HCT116 (cell line): ENCODE data around the gene TCEA2. TPM values are rescaled to one million over a fixed set of nuclear protein-coding genes. Genes with fewer than 3 reads are reported as not detected.

Source experiments
- ATAC-seq: fragments of 200-7000 bp; cut with Tn5 transposase; 2 replicates; pipeline ENCODE4 v1.9.1; 2020; ENCODE audit warnings: mild to moderate bottlenecking, moderate library complexity
- BruUV-seq: library from RNA; stranded (reverse); fragments of 400-500 nt; replicated peaks from 2 replicates; lab custom pipeline; 2021; lab: Mats Ljungman, UMichigan
- CTCF ChIA-PET: fragments of 300-600 bp; sonication (Branson Sonifier 250); formaldehyde crosslinking; loops from one replicate; lab custom pipeline; 2021; ENCODE audit warnings: antibody characterized with exemption; lab: Charles Lee
- POLR2A ChIA-PET: fragments of 300-600, 350-600 bp; sonication (Branson Sonifier 250); formaldehyde crosslinking; loops from one replicate; lab custom pipeline; 2021; ENCODE audit warnings: antibody characterized with exemption; lab: Charles Lee
- RAD21 ChIA-PET, 2 experiments: fragments of 300-600 bp; sonication (Branson Sonifier 250); formaldehyde crosslinking; loops; one replicate each; lab custom pipeline; 2023; ENCODE audit warnings: low total read pairs in 2 of 2; ENCODE audit not compliant: uncharacterized antibody in 2 of 2, unreplicated experiment in 2 of 2, low non-redundant PET in 1 of 2; lab: Charles Lee
- DNase-seq: peaks from one replicate; pipeline ENCODE4 v3.0.0-alpha.2; 2010; ENCODE audit warnings: low read depth, low spot score
- H2AFZ ChIP-seq: fragments of 200-600 bp; shearing (Covaris generic), sonication (generic); 2 replicates; pipeline ENCODE4 v1.6.1; 2017; ENCODE audit warnings: low read depth, mixed run types, mixed read lengths, antibody characterized with exemption, low read length; ENCODE audit not compliant: poor library complexity, severe bottlenecking
- H3K27ac ChIP-seq: 2 replicates; pipeline ENCODE4 v1.5.1; 2012; ENCODE audit warnings: low read depth, low read length
- H3K27me3 ChIP-seq: fragments of 200-600 bp; sonication (generic); 2 replicates; pipeline ENCODE4 v1.6.1; 2016; ENCODE audit warnings: mixed run types, low read length, mixed read lengths; ENCODE audit not compliant: insufficient read depth
- H3K36me3 ChIP-seq, 2 experiments: fragments of 200-500 bp in 1 of 2; fragments of 200-600 bp in 1 of 2; sonication (Bioruptor generic) in 1 of 2; sonication (generic) in 1 of 2; 2 replicates each; pipeline versions ENCODE4 v1.5.1 to v1.6.1; 2014 to 2016; ENCODE audit warnings: low read length in 2 of 2, inconsistent platforms in 1 of 2, mixed read lengths in 1 of 2, mixed run types in 1 of 2; ENCODE audit not compliant: insufficient read depth in 2 of 2, control insufficient read depth in 1 of 2
- H3K4me1 ChIP-seq, 2 experiments: fragments of 200-600 bp in 1 of 2; sonication (generic) in 1 of 2; 2 replicates each; pipeline versions ENCODE4 v1.5.1 to v1.6.1; 2012 to 2017; ENCODE audit warnings: low read length in 2 of 2, inconsistent platforms in 1 of 2, mild to moderate bottlenecking in 1 of 2, mixed read lengths in 1 of 2, mixed run types in 1 of 2, moderate library complexity in 1 of 2; ENCODE audit not compliant: insufficient read depth in 2 of 2, control insufficient read depth in 1 of 2
- H3K4me2 ChIP-seq: fragments of 200-600 bp; sonication (generic); 2 replicates; pipeline ENCODE4 v1.6.1; 2017; ENCODE audit warnings: mixed run types, low read length, mixed read lengths
- H3K4me3 ChIP-seq, 2 experiments: fragments of 200-600 bp in 1 of 2; sonication (generic) in 1 of 2; replicated peaks in 1 of 2; 2 replicates each; pipeline ENCODE4 v1.5.1; 2011 to 2016; ENCODE audit warnings: low read length in 2 of 2, control low read depth in 1 of 2, low read depth in 1 of 2, mild to moderate bottlenecking in 1 of 2, mixed read lengths in 1 of 2, mixed run types in 1 of 2
- H3K79me2 ChIP-seq: fragments of 200-600 bp; sonication (generic); 2 replicates; pipeline ENCODE4 v1.6.1; 2017; ENCODE audit warnings: mild to moderate bottlenecking, mixed run types, low read length, moderate library complexity, mixed read lengths; ENCODE audit not compliant: insufficient read depth
- H3K9ac ChIP-seq: fragments of 200-600 bp; sonication (generic); 2 replicates; pipeline ENCODE4 v1.6.1; 2016; ENCODE audit warnings: low read length, mixed read lengths
- H3K9me2 ChIP-seq: fragments of 200-600 bp; sonication (generic), shearing (Covaris generic); 2 replicates; pipeline ENCODE4 v1.6.1; 2017; ENCODE audit warnings: mixed run types, mild to moderate bottlenecking, moderate library complexity; ENCODE audit not compliant: insufficient read depth
- H3K9me3 ChIP-seq, 2 experiments: fragments of 200-500 bp in 1 of 2; fragments of 200-600 bp in 1 of 2; sonication (Bioruptor generic) in 1 of 2; sonication (generic) in 1 of 2; 2 replicates each; pipeline ENCODE4 v1.6.1; 2014 to 2017; ENCODE audit warnings: low read length in 2 of 2, mixed read lengths in 2 of 2, inconsistent platforms in 1 of 2, low read depth in 1 of 2, mild to moderate bottlenecking in 1 of 2, mixed run types in 1 of 2, moderate library complexity in 1 of 2; ENCODE audit not compliant: control insufficient read depth in 1 of 2, insufficient read depth in 1 of 2
- H4K20me1 ChIP-seq: fragments of 200-600 bp; sonication (generic), shearing (Covaris generic); 2 replicates; pipeline ENCODE4 v1.6.1; 2017; ENCODE audit warnings: mixed run types, mild to moderate bottlenecking, moderate library complexity; ENCODE audit not compliant: insufficient read depth
- CBX3 ChIP-seq: IDR thresholded peaks from 2 replicates; pipeline ENCODE4 v1.6.1; 2012; ENCODE audit warnings: low read depth
- CEBPB ChIP-seq: IDR thresholded peaks from 2 replicates; pipeline ENCODE4 v1.6.1; 2012; ENCODE audit warnings: low read depth
- CTCF ChIP-seq, 3 experiments: fragments of 200-600 bp in 1 of 3; sonication (generic) in 1 of 3; IDR thresholded peaks in 2 of 3; conservative IDR thresholded peaks in 1 of 3; 2 replicates each; pipeline ENCODE4 v1.5.1; 2012 to 2017; ENCODE audit warnings: low read depth in 2 of 3, low read length in 2 of 3, antibody characterized with exemption in 1 of 3, borderline replicate concordance in 1 of 3, control low read depth in 1 of 3, mild to moderate bottlenecking in 1 of 3, mixed read lengths in 1 of 3, mixed run types in 1 of 3, moderate library complexity in 1 of 3; ENCODE audit not compliant: insufficient read depth in 1 of 3
- EGR1 ChIP-seq: IDR thresholded peaks from 2 replicates; pipeline ENCODE4 v1.6.1; 2012; ENCODE audit warnings: low read depth
- ELF1 ChIP-seq: IDR thresholded peaks from 2 replicates; pipeline ENCODE4 v1.6.1; 2012; ENCODE audit warnings: low read depth, borderline replicate concordance
- EZH2 ChIP-seq: fragments of 200-600 bp; sonication (generic); IDR thresholded peaks from 2 replicates; pipeline ENCODE4 v1.6.1; 2017; ENCODE audit warnings: antibody characterized with exemption, mixed run types
- EZH2phosphoT487 ChIP-seq: fragments of 200-600 bp; IDR thresholded peaks from 2 replicates; pipeline ENCODE4 v1.6.1; 2018; ENCODE audit warnings: antibody characterized with exemption, borderline replicate concordance
- POLR2A ChIP-seq: IDR thresholded peaks from 2 replicates; pipeline ENCODE4 v1.7.0; 2011; ENCODE audit warnings: borderline replicate concordance; ENCODE audit not compliant: insufficient read depth, insufficient read length; ENCODE audit errors: extremely low read depth
- POLR2AphosphoS5 ChIP-seq: IDR thresholded peaks from 2 replicates; pipeline ENCODE4 v1.6.1; 2011; ENCODE audit warnings: mild to moderate bottlenecking, low read depth, low read length, moderate library complexity
- RAD21 ChIP-seq: IDR thresholded peaks from 2 replicates; pipeline ENCODE4 v1.6.1; 2012; ENCODE audit warnings: low read depth, mild to moderate bottlenecking
- REST ChIP-seq: IDR thresholded peaks from 2 replicates; pipeline ENCODE4 v1.6.1; 2012; ENCODE audit warnings: low read depth
- SIN3A ChIP-seq: IDR thresholded peaks from 2 replicates; pipeline ENCODE4 v1.6.1; 2012; ENCODE audit warnings: low read depth
- SRF ChIP-seq: IDR thresholded peaks from 2 replicates; pipeline ENCODE4 v1.6.1; 2012; ENCODE audit warnings: low read depth
- TCF7L2 ChIP-seq: IDR thresholded peaks from 2 replicates; pipeline ENCODE4 v1.7.0; 2011; ENCODE audit warnings: borderline replicate concordance, inconsistent platforms; ENCODE audit not compliant: insufficient read depth, insufficient read length; ENCODE audit errors: extremely low read depth
- YY1 ChIP-seq: IDR thresholded peaks from 2 replicates; pipeline ENCODE4 v1.6.1; 2011; ENCODE audit warnings: low read length, low read depth, moderate library complexity, mild to moderate bottlenecking; ENCODE audit not compliant: insufficient replicate concordance; ENCODE audit errors: extremely low read depth
- ZFX ChIP-seq: fragments of 450-650 bp; IDR thresholded peaks from 2 replicates; pipeline ENCODE4 v1.6.1; 2017
- ZNF274 ChIP-seq: fragments of 200-500 bp; sonication (Bioruptor generic); IDR thresholded peaks from 2 replicates; pipeline ENCODE4 v1.6.1; 2014; ENCODE audit warnings: mild to moderate bottlenecking, low read depth, low read length, inconsistent platforms
- intact Hi-C: fragments of 100-400 bp; cut with micrococcal nuclease; formaldehyde crosslinking; loops from 2 replicates; pipeline ENCODE4 v1.10.0; 2022
- total RNA-seq: library from RNA; stranded (reverse); gene quantifications from one replicate; pipeline ENCODE4 v1.2.1, GENCODE V29; 2021; ENCODE audit not compliant: unreplicated experiment
- TF ChIP-seq, protein P1 (sequence below): IDR thresholded peaks from 2 replicates; pipeline ENCODE4 v1.6.1; 2012
- TF ChIP-seq, protein P2 (sequence below): IDR thresholded peaks from 2 replicates; pipeline ENCODE4 v1.6.1; 2012
- TF ChIP-seq, protein P3 (sequence below): IDR thresholded peaks from 2 replicates; pipeline ENCODE4 v1.6.1; 2011; ENCODE audit warnings: mild to moderate bottlenecking, low read length, moderate library complexity; ENCODE audit not compliant: insufficient replicate concordance; ENCODE audit errors: extremely low read depth

Gene TCEA2
- total RNA-seq, 1 experiment from 2014 or later: 29.7 TPM

DNA sequence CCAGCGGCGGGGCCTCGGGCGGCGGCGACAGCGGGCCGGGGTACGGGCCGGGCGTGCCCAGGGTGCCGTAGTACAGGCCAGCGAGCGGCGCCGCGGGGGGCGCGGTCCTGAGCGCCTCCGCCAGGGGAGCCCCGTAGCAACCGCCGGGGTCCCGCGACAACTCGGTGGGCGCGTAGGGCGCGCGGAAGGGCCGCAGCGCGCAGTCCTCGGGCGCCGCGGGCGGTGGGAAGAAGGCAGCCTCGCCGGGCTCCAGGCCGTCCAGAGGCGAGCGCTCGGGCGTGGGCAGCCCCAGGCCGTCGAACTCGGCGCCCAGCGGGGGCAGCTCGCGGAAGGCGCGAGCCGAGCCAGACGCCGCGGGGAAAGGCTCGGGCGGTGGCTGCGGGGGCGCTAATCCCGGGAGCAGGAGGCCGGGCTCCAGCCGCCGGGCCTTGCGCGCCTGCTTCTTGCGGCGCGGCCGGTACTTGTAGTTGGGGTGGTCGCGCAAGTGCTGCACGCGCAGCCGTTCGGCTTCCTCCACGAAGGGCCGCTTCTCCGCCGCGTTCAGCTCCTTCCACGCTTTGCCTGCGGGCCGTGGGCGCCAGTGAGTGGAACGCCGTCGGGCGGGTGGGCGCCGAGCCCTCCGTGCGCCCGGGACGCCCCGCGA, 14.5 kb upstream of the TCEA2 start:
- CTCF ChIA-PET: no interaction called here
- Histone ChIP-seq H4K20me1 (no peaks in the 10 kb centered on the region), H3K4me3 (no peak overlapping the region), H3K4me1 (peaks cover 27 to 34% of the 10 kb centered on the region in 2 experiments), H2AFZ (no peak overlapping the region), H3K36me3 (no peaks in the 10 kb centered on the region), H3K9ac (no peak overlapping the region), H3K9me3 (no peaks in the 10 kb centered on the region), H3K4me2 (no peak overlapping the region), H3K27me3 (no peaks in the 10 kb centered on the region), H3K79me2 (no peaks in the 10 kb centered on the region), H3K27ac (no peak overlapping the region), H3K9me2 (no peaks in the 10 kb centered on the region)
- POLR2A ChIA-PET: no interaction called here
- TF ChIP-seq CTCF (IDR thresholded peaks at IDR 0.05 in 2 of 3, conservative IDR thresholded peaks at IDR 0.05 in 1 of 3; ENCODE audit: borderline replicate concordance in 1 of 3, insufficient read depth in 1 of 3, low read depth in 2 of 3, low read length in 2 of 3) (no peak), CEBPB (no peak), TCF7L2 (no peak), POLR2AphosphoS5 (no peak), ELF1 (no peak), EZH2phosphoT487 (no peak), REST (no peak), ZNF274 (no peak), YY1 (no peak), CBX3 (no peak), EGR1 (no peak), SRF (no peak), RAD21 (no peak), ZFX (no peak), SIN3A (no peak), EZH2 (no peak), POLR2A (no peak)
- TF ChIP-seq, protein P1, sequence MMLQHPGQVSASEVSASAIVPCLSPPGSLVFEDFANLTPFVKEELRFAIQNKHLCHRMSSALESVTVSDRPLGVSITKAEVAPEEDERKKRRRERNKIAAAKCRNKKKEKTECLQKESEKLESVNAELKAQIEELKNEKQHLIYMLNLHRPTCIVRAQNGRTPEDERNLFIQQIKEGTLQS: no peak
- TF ChIP-seq, protein P2, sequence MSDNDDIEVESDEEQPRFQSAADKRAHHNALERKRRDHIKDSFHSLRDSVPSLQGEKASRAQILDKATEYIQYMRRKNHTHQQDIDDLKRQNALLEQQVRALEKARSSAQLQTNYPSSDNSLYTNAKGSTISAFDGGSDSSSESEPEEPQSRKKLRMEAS: no peak
- TF ChIP-seq, protein P3, sequence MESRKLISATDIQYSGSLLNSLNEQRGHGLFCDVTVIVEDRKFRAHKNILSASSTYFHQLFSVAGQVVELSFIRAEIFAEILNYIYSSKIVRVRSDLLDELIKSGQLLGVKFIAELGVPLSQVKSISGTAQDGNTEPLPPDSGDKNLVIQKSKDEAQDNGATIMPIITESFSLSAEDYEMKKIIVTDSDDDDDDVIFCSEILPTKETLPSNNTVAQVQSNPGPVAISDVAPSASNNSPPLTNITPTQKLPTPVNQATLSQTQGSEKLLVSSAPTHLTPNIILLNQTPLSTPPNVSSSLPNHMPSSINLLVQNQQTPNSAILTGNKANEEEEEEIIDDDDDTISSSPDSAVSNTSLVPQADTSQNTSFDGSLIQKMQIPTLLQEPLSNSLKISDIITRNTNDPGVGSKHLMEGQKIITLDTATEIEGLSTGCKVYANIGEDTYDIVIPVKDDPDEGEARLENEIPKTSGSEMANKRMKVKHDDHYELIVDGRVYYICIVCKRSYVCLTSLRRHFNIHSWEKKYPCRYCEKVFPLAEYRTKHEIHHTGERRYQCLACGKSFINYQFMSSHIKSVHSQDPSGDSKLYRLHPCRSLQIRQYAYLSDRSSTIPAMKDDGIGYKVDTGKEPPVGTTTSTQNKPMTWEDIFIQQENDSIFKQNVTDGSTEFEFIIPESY: no peak
- no TSS peak for BruUV-seq
- DNase-seq (no peak), ATAC-seq (no peak)
- intact Hi-C loops: no loop called here
- RAD21 ChIA-PET: no interaction called here
